Sigmoid colon (tissue), 3 donors: ENCODE results near the gene NRP1.

Source experiments
- CTCF ChIP-seq, 4 experiments: fragments of 450-650 bp in 3 of 4; fragments of 200-600 bp in 1 of 4; IDR thresholded peaks; one replicate each; pipeline ENCODE4 v1.5.1; 2016 to 2019; ENCODE audit warnings: antibody characterized with exemption in 4 of 4, mild to moderate bottlenecking in 3 of 4, moderate library complexity in 2 of 4
- POLR2A ChIP-seq, 2 donors: fragments of 450-650 bp; IDR thresholded peaks; one replicate each; pipeline ENCODE4 v1.6.1; 2016; ENCODE audit warnings: antibody characterized with exemption in 2 of 2, mild to moderate bottlenecking in 2 of 2, moderate library complexity in 2 of 2

- TF ChIP-seq CTCF (IDR thresholded peaks at IDR 0.05) (no peak), POLR2A (IDR thresholded peaks at IDR 0.05) (no peak)
Measured at GRCh38 chr10:33136781-33137180, 197.7 kb downstream of the NRP1 start.
